ENCODE data around the gene NTM. TPM values are rescaled to one million over a fixed set of nuclear protein-coding genes. Genes with fewer than 3 reads are reported as not detected.

The NTM gene
- polyA plus RNA-seq, 1 donor (not counting 4 experiments of a cell fraction or from before 2014, with no cell fraction given) = 47.9 TPM

DNA sequence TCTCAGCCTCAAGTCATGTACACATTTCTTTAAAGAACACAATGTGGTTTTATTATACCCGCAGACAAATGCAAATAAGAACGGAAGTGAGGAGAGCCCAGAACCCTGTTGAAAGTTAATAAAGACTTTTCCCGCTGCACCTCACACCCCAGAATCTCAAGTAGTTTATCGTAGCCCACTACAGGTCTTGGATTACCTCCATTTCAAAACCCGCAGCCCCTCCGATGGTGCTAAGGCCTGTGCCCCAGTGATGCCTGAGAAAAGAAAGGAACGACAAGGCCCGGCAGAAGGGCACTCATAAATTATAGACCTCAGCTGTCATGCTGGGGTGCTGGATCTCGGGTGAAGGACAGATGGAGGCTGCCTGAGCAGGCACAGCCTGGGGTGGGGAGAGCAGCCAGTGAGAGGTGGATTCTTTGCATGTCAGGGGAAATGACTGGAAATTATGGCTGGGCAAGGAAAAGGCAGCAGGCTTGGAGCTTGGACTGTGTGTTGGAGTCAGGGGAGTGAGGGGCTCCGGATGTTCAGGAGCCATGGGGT is 354.1 kb downstream of the NTM start:
- FAIRE-seq (no peak), DNase-seq (ENCODE audit: low read depth, low spot score) (no peak)
- Histone ChIP-seq H2AFZ (ENCODE audit: control insufficient read depth, low read length) (no peak overlapping the region), H4K20me1 (ENCODE audit: control insufficient read depth, extremely low read depth, insufficient read depth, low read length) (no peaks in the 10 kb centered on the region), H3K79me2 (ENCODE audit: control insufficient read depth, insufficient read depth, low read length) (no peaks in the 10 kb centered on the region), H3K27ac (ENCODE audit: control insufficient read depth, insufficient read depth, low read length) (no peak overlapping the region), H3K4me1 (ENCODE audit: control insufficient read depth, extremely low read depth, insufficient read depth, low read length) (no peaks in the 10 kb centered on the region), H3K9ac (ENCODE audit: control insufficient read depth, extremely low read depth, insufficient read depth, low read length) (no peak overlapping the region), H3K9me3 (ENCODE audit: control insufficient read depth, low read depth, low read length) (no peaks in the 10 kb centered on the region), H3K27me3 (ENCODE audit: control insufficient read depth, extremely low read depth, insufficient read depth, low read length) (no peaks in the 10 kb centered on the region), H3K4me3 (ENCODE audit: control insufficient read depth in 2 of 3, extremely low read depth in 1 of 3, insufficient read depth in 2 of 3, low read depth in 1 of 3, low read length in 3 of 3) (no peak overlapping the region), H3K4me2 (ENCODE audit: control insufficient read depth, extremely low read depth, insufficient read depth, low read depth, low read length) (no peak overlapping the region), H3K9me1 (ENCODE audit: control insufficient read depth, extremely low read depth, insufficient read depth, low read length) (no peaks in the 10 kb centered on the region), H3K36me3 (ENCODE audit: control insufficient read depth in 2 of 2, extremely low read depth in 1 of 2, insufficient read depth in 2 of 2, low read length in 2 of 2) (no peaks in the 10 kb centered on the region)
- no peak for TF ChIP-seq EZH2 (IDR thresholded peaks at IDR 0.05; ENCODE audit: low read length)
- TF ChIP-seq, protein P1, sequence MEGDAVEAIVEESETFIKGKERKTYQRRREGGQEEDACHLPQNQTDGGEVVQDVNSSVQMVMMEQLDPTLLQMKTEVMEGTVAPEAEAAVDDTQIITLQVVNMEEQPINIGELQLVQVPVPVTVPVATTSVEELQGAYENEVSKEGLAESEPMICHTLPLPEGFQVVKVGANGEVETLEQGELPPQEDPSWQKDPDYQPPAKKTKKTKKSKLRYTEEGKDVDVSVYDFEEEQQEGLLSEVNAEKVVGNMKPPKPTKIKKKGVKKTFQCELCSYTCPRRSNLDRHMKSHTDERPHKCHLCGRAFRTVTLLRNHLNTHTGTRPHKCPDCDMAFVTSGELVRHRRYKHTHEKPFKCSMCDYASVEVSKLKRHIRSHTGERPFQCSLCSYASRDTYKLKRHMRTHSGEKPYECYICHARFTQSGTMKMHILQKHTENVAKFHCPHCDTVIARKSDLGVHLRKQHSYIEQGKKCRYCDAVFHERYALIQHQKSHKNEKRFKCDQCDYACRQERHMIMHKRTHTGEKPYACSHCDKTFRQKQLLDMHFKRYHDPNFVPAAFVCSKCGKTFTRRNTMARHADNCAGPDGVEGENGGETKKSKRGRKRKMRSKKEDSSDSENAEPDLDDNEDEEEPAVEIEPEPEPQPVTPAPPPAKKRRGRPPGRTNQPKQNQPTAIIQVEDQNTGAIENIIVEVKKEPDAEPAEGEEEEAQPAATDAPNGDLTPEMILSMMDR (optimal IDR thresholded peaks at IDR 0.05 in 1 of 3, IDR thresholded peaks at IDR 0.05 in 1 of 3, conservative IDR thresholded peaks at IDR 0.05 in 1 of 3; ENCODE audit: extremely low read depth in 1 of 3, insufficient read depth in 2 of 3, low read length in 3 of 3) = no peak
- dilution Hi-C loops (cut with MboI; ENCODE audit: extremely low pct_ligation_motif_present, low sequenced_read_pairs) = no loop called here

DNA sequence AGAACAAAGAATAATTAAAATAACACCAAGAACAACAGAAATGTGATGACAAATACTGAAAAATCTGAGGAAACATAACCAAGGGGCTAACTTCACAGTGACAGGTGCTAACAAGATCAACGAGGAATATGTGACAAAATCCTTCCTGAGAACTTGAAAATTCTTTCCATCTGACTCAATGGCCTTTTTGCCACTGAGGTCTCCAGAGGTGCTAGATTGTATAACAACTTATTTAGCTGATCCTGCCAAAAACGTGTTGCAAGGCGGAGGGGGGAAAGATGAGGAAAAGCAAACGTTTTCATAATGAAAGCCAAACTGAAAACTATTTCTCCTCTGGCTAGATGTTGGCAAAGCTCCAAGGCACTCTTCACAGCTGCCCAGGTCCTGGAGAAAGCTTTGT is 364.5 kb downstream of the NTM start:
- H3K9me3 ChIP-seq (ENCODE audit: control insufficient read depth, low read depth, low read length) = no peaks in the 10 kb centered on the region
- dilution Hi-C loops (cut with MboI; ENCODE audit: extremely low pct_ligation_motif_present, low sequenced_read_pairs) = loop anchor here (25.0 kb wide), 1 partner anchor 677 kb away; no protein-coding TSS in a partner anchor
- no peak overlapping the region for H3K9ac ChIP-seq (ENCODE audit: control insufficient read depth, extremely low read depth, insufficient read depth, low read length)
- H2AFZ ChIP-seq (ENCODE audit: control insufficient read depth, low read length) = no peak overlapping the region
- H3K36me3 ChIP-seq (ENCODE audit: control insufficient read depth in 2 of 2, extremely low read depth in 1 of 2, insufficient read depth in 2 of 2, low read length in 2 of 2) = no peaks in the 10 kb centered on the region
- no peaks in the 10 kb centered on the region for H3K79me2 ChIP-seq (ENCODE audit: control insufficient read depth, insufficient read depth, low read length)
- no peaks in the 10 kb centered on the region for H3K27me3 ChIP-seq (ENCODE audit: control insufficient read depth, extremely low read depth, insufficient read depth, low read length)
- no peak overlapping the region for H3K4me2 ChIP-seq (ENCODE audit: control insufficient read depth, extremely low read depth, insufficient read depth, low read depth, low read length)
- no peak overlapping the region for H3K27ac ChIP-seq (ENCODE audit: control insufficient read depth, insufficient read depth, low read length)
- FAIRE-seq = no peak
- H3K4me3 ChIP-seq (ENCODE audit: control insufficient read depth in 2 of 3, extremely low read depth in 1 of 3, insufficient read depth in 2 of 3, low read depth in 1 of 3, low read length in 3 of 3) = no peak overlapping the region
- TF ChIP-seq, protein P1 (optimal IDR thresholded peaks at IDR 0.05 in 1 of 3, IDR thresholded peaks at IDR 0.05 in 1 of 3, conservative IDR thresholded peaks at IDR 0.05 in 1 of 3; ENCODE audit: extremely low read depth in 1 of 3, insufficient read depth in 2 of 3, low read length in 3 of 3) = no peak
- TF ChIP-seq EZH2 (IDR thresholded peaks at IDR 0.05; ENCODE audit: low read length) = no peak
- H3K9me1 ChIP-seq (ENCODE audit: control insufficient read depth, extremely low read depth, insufficient read depth, low read length) = no peaks in the 10 kb centered on the region
- no peaks in the 10 kb centered on the region for H4K20me1 ChIP-seq (ENCODE audit: control insufficient read depth, extremely low read depth, insufficient read depth, low read length)
- DNase-seq (ENCODE audit: low read depth, low spot score) = no peak
- H3K4me1 ChIP-seq (ENCODE audit: control insufficient read depth, extremely low read depth, insufficient read depth, low read length) = no peaks in the 10 kb centered on the region
